Peyer's patch (tissue), 4 donors: Measurements from ENCODE around the gene LPGAT1.
"Not testable (repeated sequence)": the region's sequence is repeated elsewhere in the genome, so short reads cannot be mapped to it uniquely, and the experiment has no call there.

ENCODE experiments used
- CTCF ChIP-seq, 6 experiments: fragments of 450-650 bp in 4 of 6; fragments of 200-600 bp in 2 of 6; sonication (generic) in 1 of 6; IDR thresholded peaks; one replicate each; pipeline ENCODE4 v1.5.1; 2017 to 2019; ENCODE audit warnings: antibody characterized with exemption in 6 of 6, mild to moderate bottlenecking in 3 of 6, moderate library complexity in 1 of 6
- POLR2A ChIP-seq, 2 donors: fragments of 450-650 bp; IDR thresholded peaks; one replicate each; pipeline ENCODE4 v1.5.1; 2017; ENCODE audit warnings: antibody characterized with exemption in 2 of 2, mild to moderate bottlenecking in 2 of 2, moderate library complexity in 2 of 2

GRCh38 chr1:211716555-211716954, 114.0 kb downstream of the LPGAT1 start:
- TF ChIP-seq CTCF, POLR2A (IDR thresholded peaks at IDR 0.05): not testable (repeated sequence)
